Fibroblast of pulmonary artery (primary cell): ENCODE measurements around the gene LONRF2.

ENCODE experiments used
- DNase-seq: peaks from one replicate; pipeline ENCODE4 v3.0.0-alpha.2; 2010; ENCODE audit warnings: low read depth
- H3K4me3 ChIP-seq: replicated peaks from 2 replicates; pipeline ENCODE4 v1.5.1; 2011; ENCODE audit warnings: low read depth, mild to moderate bottlenecking, control low read depth, low read length, moderate library complexity
- TF ChIP-seq, protein P1 (sequence below): IDR thresholded peaks from 2 replicates; pipeline ENCODE4 v1.5.1; 2011; ENCODE audit warnings: mild to moderate bottlenecking, control low read depth, low read length, inconsistent platforms; ENCODE audit errors: missing control alignments

Gene LONRF2

DNA sequence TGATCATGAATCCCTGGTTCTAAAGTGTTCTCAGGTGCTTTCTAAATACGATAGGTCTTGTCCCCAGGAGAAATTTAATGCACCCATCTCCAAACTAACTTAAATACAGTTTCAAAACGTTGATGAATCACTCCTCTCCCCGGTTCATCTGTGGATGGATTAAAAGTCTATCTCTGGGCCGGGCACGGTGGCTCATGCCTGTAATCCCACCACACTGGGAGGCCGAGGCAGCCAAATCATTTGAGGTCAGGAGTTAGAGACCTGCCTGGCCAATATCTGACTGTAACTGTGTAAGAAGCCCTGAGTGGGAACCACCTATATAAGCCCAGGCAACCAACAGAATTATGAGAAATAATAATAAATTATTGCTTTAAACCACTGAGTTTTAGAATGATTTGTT is 78.7 kb downstream of the LONRF2 start:
- no peak for DNase-seq
- TF ChIP-seq, protein P1, sequence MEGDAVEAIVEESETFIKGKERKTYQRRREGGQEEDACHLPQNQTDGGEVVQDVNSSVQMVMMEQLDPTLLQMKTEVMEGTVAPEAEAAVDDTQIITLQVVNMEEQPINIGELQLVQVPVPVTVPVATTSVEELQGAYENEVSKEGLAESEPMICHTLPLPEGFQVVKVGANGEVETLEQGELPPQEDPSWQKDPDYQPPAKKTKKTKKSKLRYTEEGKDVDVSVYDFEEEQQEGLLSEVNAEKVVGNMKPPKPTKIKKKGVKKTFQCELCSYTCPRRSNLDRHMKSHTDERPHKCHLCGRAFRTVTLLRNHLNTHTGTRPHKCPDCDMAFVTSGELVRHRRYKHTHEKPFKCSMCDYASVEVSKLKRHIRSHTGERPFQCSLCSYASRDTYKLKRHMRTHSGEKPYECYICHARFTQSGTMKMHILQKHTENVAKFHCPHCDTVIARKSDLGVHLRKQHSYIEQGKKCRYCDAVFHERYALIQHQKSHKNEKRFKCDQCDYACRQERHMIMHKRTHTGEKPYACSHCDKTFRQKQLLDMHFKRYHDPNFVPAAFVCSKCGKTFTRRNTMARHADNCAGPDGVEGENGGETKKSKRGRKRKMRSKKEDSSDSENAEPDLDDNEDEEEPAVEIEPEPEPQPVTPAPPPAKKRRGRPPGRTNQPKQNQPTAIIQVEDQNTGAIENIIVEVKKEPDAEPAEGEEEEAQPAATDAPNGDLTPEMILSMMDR = no peak
- H3K4me3 ChIP-seq = no peak overlapping the region

DNA sequence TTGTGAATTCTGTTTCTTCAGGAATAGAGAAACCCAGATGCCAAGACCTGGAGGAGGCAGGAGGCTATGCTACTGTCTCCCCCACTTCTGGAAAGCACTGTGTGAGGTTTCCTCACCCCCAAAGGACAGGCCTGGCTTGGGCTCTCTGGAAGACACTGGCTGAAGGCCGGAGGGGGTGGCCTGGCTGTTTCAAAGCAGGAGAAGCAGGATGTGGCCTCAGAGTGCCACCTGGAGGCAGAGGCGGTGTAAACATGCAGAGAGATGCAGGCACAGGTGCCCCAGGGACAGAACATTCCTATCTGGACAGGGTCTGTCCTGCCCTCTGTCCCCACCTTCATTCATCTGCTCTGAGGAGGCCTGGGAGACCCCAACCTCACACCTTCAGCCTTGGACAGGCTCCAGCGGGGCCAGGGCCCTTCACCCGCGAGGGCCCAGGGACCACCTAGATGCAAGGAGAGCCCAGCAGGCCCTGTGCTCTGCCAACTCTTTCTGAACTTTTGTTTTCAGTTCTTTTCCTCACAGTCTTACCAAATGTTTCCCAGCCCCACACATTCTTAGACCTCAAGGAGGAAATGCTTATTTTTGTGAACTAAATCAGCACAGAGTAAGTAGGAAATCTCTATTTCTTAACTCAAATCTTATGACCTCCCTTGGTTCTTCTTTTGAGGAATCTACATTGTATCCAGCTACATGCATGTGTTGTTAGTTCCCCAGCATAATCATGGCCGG is 79.2 kb downstream of the LONRF2 start:
- TF ChIP-seq, protein P1 = peak; percentile 82
- peak; percentile 59 for DNase-seq
- no peak overlapping the region for H3K4me3 ChIP-seq

DNA sequence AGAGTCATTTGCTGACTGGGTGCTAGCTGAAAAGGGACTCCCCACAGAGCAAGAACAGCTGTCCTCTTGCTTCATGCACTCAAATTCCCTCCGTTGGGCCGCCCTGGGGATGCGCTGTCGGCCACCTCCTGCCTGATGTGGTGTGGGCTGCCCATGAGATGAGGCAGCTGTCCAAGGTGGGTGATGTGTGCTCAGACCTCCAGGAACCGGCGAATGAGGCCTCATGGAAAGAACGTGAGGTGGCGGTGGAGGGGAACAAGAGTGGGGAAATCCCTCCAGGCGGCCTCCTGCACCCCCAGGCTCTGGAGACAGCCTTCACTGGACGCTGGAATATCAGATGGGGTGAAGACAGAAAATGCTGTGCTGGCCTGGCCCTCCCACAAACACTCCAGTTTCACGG is 79.8 kb downstream of the LONRF2 start:
- no peak overlapping the region for H3K4me3 ChIP-seq
- no peak for DNase-seq
- TF ChIP-seq, protein P1 = no peak

DNA sequence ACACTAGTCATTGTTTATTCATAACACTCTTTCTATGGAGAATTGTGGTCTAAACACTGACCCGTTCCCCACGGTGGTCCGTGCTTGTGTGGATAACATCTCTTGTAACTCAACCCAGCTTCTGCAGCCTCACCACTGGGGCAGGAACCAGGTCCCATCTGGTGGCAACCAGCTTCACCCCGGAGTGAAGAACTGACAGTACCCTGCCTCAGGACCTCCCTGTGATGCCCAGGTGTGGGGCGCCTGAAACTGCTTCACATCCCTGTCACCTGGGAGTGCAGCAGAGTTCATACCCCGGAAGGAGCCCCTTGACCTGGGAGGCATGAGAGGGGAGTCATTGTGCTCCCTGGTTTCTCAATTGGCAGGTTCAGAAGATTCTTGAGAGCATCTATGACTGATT is 81.1 kb downstream of the LONRF2 start:
- H3K4me3 ChIP-seq = no peak overlapping the region
- DNase-seq = no peak
- TF ChIP-seq, protein P1 = no peak

DNA sequence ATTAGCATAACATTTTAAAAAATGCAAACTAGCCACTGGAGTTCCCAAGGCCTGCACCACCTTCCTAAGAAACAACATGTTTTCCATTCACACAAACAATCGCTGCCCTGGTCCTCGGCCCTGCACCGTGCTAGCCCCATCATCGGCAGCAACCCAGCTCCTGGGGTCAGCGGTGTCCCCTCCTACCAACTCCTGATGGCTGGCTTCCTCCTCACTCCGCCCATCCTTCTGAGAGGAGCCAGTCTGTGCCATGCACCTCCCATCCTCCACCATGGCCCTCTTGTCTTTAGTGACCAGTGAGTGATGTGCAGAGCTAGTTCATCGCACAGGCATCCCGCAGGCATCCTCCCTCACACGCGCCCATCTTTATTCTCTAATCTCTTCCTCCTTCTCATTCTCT is 81.9 kb downstream of the LONRF2 start:
- no peak overlapping the region for H3K4me3 ChIP-seq
- no peak for DNase-seq
- TF ChIP-seq, protein P1 = no peak

DNA sequence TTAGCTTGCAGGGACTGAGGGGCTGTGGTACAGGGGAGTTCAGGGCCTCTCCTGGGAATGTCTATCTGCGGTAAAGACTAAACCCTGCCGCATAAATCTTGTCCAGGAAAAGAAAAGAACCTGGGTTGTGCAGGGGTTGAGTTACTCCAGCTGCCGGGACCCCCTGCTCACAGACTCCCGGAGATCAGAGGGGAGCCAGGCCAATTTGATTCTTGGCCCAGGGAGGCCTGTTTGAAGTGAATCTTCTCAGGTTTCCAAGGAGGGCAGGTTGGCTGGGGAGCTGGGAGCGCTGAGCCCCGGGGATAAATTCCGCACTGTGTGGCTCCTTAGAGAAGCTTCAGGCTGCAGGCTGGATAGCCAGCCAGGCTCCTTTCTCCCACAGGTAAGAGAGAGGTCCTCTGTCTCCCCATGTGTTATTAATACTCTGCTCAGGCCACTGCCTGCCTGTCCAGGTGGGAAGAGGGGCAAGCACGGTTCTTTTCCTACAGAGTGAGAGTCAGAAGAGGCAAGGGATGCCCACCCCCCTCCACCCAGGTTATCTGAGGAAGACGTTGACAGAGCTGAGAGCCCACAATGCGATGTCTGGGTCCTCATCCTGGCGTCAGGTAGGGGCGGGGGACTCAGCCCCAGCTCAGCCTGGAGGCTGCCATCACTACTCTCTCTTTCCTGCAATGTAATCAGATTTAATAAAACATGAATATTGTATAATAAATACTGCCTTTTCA is 82.7 kb downstream of the LONRF2 start:
- H3K4me3 ChIP-seq = no peak overlapping the region
- TF ChIP-seq, protein P1 = no peak
- DNase-seq = no peak

DNA sequence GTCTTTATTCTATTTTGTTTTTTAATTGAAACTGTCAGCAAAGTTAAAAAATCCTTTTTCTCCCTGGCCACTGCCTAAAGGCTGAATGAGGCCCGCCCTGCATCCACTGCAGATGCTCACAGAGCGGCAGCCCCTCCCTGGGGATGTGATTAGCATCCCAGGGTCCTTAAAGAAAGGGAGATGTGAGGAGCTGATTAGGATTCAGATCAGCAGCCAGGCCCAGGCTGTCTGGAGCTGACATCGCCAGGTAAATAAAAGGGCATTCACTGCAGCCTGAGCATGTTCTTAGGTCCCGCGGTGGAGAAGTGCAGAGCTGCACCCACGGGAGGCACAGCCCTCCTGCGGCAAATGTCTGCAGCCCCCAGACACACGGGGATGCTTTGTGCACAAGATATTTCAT is 83.8 kb downstream of the LONRF2 start:
- TF ChIP-seq, protein P1 = no peak

More for the DNA sequence above, 83.8 kb downstream of the LONRF2 start:
- H3K4me3 ChIP-seq = no peak overlapping the region
- DNase-seq = no peak
